ENCODE measurements around the gene CRABP2.

The CRABP2 gene

GRCh38 chr1:156667968-156668709, 37.2 kb downstream of the CRABP2 start:
- DNase-seq: no peak

GRCh38 chr1:156667610-156667967, 37.8 kb downstream of the CRABP2 start:
- no peak for DNase-seq

- DNase-seq: no peak
These were observed 38.3 kb downstream of the CRABP2 start for GRCh38 chr1:156666862-156667609.

DNA sequence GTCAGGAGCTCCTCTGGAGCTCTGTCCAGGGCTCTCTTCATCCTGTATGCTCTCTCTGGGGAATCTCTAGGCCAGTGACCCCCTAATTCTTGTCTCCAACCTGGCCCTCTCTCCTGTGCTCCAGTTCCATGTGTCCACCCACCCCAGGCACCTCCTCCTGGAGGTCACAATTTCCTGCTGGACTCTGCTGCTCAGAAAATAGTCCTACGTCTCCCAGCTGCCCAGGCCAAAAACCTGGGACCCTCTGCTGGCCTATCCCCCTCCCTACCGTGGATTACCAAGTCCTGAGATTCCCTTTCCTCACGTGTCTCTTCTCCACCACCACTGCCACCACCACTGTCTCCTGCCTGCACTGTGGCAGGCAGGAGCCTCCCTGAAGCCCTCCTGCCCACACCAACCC, 39.8 kb downstream of the CRABP2 start:
- no peak for DNase-seq

GRCh38 chr1:156664767-156665411, 40.5 kb downstream of the CRABP2 start:
- DNase-seq: peak in 1 of 2 donors; percentile 16

DNA sequence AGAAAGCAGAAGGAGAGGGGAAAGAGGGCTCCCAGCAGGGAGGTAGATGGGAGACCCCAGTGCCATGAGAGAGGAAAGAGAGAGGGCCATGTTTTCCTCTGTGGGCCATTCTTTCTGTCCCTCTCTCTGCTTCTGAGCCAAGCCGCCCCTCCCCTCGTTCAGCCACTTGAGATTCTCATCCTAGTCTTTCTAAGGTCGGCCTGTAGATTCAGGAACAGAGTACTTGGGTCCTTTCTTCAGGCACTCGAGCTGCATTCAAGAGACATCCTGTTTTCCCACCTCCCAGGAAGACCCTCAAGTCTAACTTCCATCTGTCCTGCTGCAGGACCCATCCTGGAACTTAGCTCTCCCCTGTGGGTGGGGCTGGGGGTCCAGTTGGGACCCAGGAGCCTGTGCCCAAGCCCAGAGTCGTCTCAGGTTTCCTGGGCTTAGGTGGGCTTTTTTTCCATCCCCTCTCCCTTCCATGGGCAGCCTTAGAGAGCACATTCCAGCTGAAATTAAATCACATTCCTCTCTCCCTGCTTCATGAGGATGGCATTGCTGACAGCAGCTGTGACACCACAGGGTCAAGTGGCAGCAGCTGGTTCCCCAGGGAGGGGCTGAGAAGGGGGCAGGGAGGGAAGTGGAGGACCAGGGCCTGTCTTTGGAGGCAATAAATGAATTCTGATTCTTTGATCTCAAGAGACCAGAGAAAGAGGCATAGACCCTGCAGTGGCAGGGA, 41.2 kb downstream of the CRABP2 start:
- no peak for DNase-seq

GRCh38 chr1:156663178-156663577, 42.2 kb downstream of the CRABP2 start:
- no peak for DNase-seq

GRCh38 chr1:156662800-156663055, 42.7 kb downstream of the CRABP2 start:
- no peak for DNase-seq

GRCh38 chr1:156662005-156662799, 43.2 kb downstream of the CRABP2 start:
- no peak for DNase-seq

- no peak for DNase-seq
These were observed 44.7 kb downstream of the CRABP2 start for GRCh38 chr1:156660752-156661112.

DNA sequence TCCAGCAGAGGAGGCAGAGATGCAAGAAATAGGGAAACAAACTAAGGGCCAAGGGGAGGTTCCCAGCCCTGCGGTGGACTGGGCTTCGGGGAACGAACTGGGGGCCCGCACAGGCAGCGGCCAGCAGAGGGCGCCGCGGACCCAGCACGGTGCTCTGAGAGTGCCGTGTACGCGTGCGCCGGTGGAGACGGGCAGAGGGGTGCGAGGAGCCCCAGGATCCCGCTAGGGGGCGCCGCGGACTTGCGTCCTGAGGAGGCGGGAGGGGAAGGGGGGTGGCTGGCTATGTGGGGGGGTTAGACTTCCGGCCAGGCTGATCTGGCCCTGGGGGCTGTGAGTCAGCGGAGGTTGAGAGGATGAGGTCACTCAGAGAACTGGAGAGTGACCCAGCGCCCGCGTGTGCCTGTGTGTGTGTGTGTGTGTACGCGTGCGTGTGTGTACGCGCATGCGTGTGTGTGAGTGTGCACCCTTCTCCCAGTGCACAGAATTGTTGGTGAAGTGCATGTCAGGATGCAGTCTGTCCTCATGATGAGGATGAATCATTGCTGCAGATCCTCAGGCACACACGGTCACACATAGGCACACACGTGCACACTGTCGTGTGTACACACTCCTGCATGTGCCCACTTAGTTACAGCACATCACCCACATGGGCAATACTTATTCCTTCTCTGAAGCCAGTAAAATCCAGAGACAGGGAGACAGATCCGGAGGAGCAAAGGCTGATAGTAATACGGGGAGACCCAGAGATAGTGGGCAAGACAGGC, 45.2 kb downstream of the CRABP2 start:
- DNase-seq: peak; percentile 93

GRCh38 chr1:156659661-156659987, 45.8 kb downstream of the CRABP2 start:
- DNase-seq: no peak

DNA sequence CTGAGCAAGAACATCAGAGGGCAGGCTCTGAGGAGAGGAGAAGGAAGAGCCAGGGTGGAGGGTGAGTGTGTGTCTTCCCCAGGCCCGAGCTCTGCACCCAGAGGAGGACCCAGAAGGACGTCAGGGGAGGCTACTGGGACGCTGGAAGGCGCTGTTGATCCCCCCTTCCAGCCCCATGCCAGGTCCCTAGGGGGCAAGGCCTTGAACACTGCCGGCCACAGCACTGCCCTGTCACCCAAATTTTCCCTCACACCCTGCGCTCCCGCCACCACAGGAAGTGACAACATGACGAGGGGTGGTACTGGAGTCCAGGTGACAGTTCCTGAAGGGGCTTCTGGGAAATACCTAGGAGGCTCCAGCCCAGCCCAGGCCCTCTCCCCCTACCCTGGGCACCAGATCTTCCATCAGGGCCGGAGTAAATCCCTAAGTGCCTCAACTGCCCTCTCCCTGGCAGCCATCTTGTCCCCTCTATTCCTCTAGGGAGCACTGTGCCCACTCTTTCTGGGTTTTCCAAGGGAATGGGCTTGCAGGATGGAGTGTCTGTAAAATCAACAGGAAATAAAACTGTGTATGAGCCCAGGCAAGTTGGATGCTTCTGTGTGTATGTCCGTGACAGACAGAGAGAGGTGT, 46.3 kb downstream of the CRABP2 start:
- no peak for DNase-seq

DNA sequence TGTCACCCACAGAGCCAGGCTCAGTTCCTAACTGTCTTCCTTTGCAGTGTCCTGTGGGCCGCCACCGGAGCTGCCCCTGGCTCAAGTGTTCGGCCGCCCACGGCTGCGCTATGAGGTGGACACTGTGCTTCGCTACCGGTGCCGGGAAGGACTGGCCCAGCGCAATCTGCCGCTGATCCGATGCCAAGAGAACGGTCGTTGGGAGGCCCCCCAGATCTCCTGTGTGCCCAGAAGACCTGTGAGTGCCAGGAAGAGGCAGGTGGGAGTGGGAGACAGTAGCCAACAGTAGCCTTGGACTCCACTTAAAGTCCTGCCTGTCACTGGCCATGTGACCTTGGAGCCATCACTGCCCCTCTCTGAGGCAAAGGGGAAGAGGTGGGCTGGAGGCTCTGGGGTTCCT, 46.9 kb downstream of the CRABP2 start:
- DNase-seq: no peak

DNA sequence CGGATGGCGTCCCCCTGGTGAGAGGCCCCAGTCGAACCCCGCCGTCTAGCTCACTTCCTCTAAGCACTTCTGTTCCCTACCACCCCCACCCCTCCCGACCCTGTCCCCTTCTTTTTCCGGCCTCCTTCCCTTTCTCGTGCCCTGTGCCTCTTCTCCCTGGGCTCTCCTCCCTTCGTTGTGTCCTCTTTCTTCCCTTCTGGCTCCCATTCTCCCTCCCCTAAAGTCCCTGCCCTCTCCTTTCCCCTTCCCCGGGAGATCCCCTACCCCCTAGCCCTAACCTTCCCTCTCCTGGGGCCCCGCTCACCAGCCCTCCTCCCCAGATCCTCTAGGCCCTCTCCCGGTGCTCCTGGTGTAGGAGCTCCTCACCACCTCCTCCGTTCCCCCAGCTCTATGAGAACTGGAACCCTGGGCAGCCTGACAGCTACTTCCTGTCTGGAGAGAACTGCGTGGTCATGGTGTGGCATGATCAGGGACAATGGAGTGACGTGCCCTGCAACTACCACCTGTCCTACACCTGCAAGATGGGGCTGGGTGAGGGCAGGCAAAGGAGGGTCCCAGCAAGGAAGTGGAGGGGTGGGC, 47.6 kb downstream of the CRABP2 start:
- DNase-seq: no peak

DNA sequence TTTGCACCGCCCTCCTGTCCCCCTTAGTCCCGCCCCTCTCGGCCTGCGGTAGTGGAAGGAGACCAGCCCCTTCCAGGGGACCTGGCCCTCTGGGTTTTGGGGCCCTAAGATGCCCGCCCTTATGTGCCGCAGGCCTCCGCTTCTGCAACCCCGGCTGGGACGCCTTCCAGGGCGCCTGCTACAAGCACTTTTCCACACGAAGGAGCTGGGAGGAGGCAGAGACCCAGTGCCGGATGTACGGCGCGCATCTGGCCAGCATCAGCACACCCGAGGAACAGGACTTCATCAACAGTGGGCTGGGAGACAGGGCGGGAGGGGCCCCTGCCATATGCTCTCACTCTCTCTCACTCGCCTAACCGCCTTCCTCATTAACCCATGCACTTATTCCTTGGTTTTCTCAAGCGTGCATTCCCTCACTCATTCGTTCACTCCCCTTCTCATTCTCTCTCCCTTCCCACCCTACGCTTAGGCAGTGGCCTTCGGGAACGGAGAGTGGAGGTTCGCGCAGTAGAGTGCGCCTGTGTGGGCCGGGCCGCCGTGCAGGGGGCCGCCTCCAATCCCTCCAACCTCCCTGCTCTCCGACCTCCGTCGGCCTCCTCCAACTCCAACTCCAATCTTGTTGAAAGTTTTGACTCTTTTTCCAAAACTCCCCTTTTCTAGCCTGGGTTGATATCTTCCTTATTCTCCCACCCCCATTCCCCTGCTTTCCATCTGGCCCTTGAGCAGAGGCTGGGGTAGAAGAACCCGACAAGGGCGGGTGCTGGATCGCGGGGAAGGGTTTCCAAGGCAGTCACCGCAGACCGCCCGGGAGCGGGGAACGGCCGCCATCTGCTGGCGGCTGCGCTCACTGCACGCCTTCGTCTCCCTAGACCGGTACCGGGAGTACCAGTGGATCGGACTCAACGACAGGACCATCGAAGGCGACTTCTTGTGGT, 48.3 kb downstream of the CRABP2 start:
- peak; percentile 69 to 79 for DNase-seq

- no peak for DNase-seq
These were observed 49.4 kb downstream of the CRABP2 start for GRCh38 chr1:156655904-156656516.

- no peak for DNase-seq
These were observed 50.1 kb downstream of the CRABP2 start for GRCh38 chr1:156655151-156655903.

GRCh38 chr1:156654700-156655099, 50.7 kb downstream of the CRABP2 start:
- DNase-seq: no peak

All from CD4-positive, alpha-beta T cell treated with Interferon alpha-2 for 1 hour (primary cell).